HepG2 (cell line): ENCODE measurements around the gene STBD1. TPM values are rescaled to one million over a fixed set of nuclear protein-coding genes. Genes with fewer than 3 reads are reported as not detected.

Source experiments
- ATAC-seq: fragments of 200-7000 bp; cut with Tn5 transposase; 3 replicates; pipeline ENCODE4 v1.9.1; 2020; ENCODE audit warnings: mild to moderate bottlenecking, moderate library complexity
- BruUV-seq: library from RNA; stranded (reverse); fragments of 400-500 nt; replicated peaks from 2 replicates; lab custom pipeline; 2021; lab: Mats Ljungman, UMichigan
- CTCF ChIA-PET: fragments of 300-600 bp; formaldehyde crosslinking; extraction: SDS; loops from one replicate; lab custom pipeline; 2021; ENCODE audit warnings: low total read pairs, inconsistent platforms, low intra/inter-chr PET ratio; lab: Yijun Ruan, JAX
- POLR2A ChIA-PET: fragments of 350-600 bp; sonication (Branson Sonifier 250); formaldehyde crosslinking; loops from one replicate; lab custom pipeline; 2020; ENCODE audit warnings: antibody characterized with exemption, inconsistent platforms; lab: Yijun Ruan, JAX
- DNase-seq: peaks from one replicate; pipeline ENCODE4 v3.0.0-alpha.2; 2015; ENCODE audit warnings: low spot score
- FAIRE-seq: peaks from 3 replicates; lab custom pipeline; 2011; peaks lifted over from hg19 to GRCh38; lab: Jason Lieb, UNC
- H2AFZ ChIP-seq: one replicate; pipeline ENCODE4 v1.6.1; 2011; ENCODE audit warnings: low read length, inconsistent platforms
- H3K27ac ChIP-seq: fragments of 300-600 bp; 3 replicates; pipeline ENCODE4 v1.8.0; 2011; ENCODE audit warnings: mixed run types, mild to moderate bottlenecking, mixed read lengths, low read length, inconsistent platforms; ENCODE audit not compliant: insufficient read depth; ENCODE audit errors: extremely low read length
- H3K27me3 ChIP-seq, 2 experiments: fragments of 200-600 bp in 1 of 2; 2 replicates in 1 of 2; 3 replicates in 1 of 2; pipeline versions ENCODE4 v1.6.0 to v1.8.0; 2011; ENCODE audit warnings: low read length in 2 of 2, mild to moderate bottlenecking in 2 of 2, moderate library complexity in 2 of 2, inconsistent platforms in 1 of 2; ENCODE audit not compliant: insufficient read depth in 2 of 2, control insufficient read depth in 1 of 2
- H3K36me3 ChIP-seq, 2 experiments: fragments of 200-600 bp in 1 of 2; replicated peaks in 1 of 2; 2 replicates in 1 of 2; 3 replicates in 1 of 2; pipeline versions ENCODE4 v1.5.1 to v1.8.0; 2011; ENCODE audit warnings: low read length in 2 of 2, inconsistent platforms in 1 of 2; ENCODE audit not compliant: insufficient read depth in 2 of 2, control insufficient read depth in 1 of 2
- H3K4me1 ChIP-seq: 2 replicates; pipeline ENCODE4 v1.5.1; 2012; ENCODE audit warnings: low read length, inconsistent platforms; ENCODE audit not compliant: insufficient read depth
- H3K4me2 ChIP-seq: 2 replicates; pipeline ENCODE4 v1.6.0; 2011; ENCODE audit warnings: low read depth, low read length, inconsistent platforms
- H3K4me3 ChIP-seq, 3 experiments: fragments of 200-600 bp in 1 of 3; sonication (generic), shearing (Covaris generic) in 1 of 3; replicated peaks in 1 of 3; 2 replicates each; pipeline ENCODE4 v1.5.1; 2011 to 2016; ENCODE audit warnings: low read length in 3 of 3, inconsistent platforms in 2 of 3, low read depth in 2 of 3, mild to moderate bottlenecking in 2 of 3, control low read depth in 1 of 3, mixed read lengths in 1 of 3; ENCODE audit not compliant: insufficient read depth in 1 of 3
- H3K79me2 ChIP-seq: one replicate; pipeline ENCODE4 v1.6.1; 2011; ENCODE audit warnings: low read length, inconsistent platforms; ENCODE audit not compliant: insufficient read depth
- H3K9ac ChIP-seq: 2 replicates; pipeline ENCODE4 v1.6.0; 2011; ENCODE audit warnings: mild to moderate bottlenecking, low read depth, low read length, inconsistent platforms; ENCODE audit not compliant: insufficient read depth
- H3K9me3 ChIP-seq: 2 replicates; pipeline ENCODE4 v1.5.1; 2012; ENCODE audit warnings: mild to moderate bottlenecking, low read length
- H4K20me1 ChIP-seq: 2 replicates; pipeline ENCODE4 v1.6.0; 2011; ENCODE audit warnings: inconsistent platforms, mild to moderate bottlenecking, low read length, moderate library complexity; ENCODE audit not compliant: insufficient read depth
- CCDC6 ChIP-seq: sonication (generic); formaldehyde crosslinking; IDR thresholded peaks from 2 replicates; pipeline ENCODE4 v1.8.1; 2022; ENCODE audit warnings: mild to moderate bottlenecking, missing genetic modification reagents, moderate library complexity
- DPF2 ChIP-seq: sonication (generic); formaldehyde crosslinking; IDR thresholded peaks from 2 replicates; pipeline ENCODE4 v1.4.0; 2020; ENCODE audit warnings: mild to moderate bottlenecking, low read depth, missing genetic modification reagents, borderline replicate concordance
- DRAP1 ChIP-seq: IDR thresholded peaks from 2 replicates; pipeline ENCODE4 v1.6.1; 2016; ENCODE audit warnings: missing genetic modification reagents, missing compliant biosample characterization
- HNRNPL ChIP-seq: fragments of 200-400 bp; formaldehyde crosslinking; IDR thresholded peaks from 2 replicates; pipeline ENCODE4 v1.6.1; 2017; ENCODE audit warnings: mild to moderate bottlenecking, low read depth, low read length
- HNRNPUL1 ChIP-seq: fragments of 200-400 bp; formaldehyde crosslinking; IDR thresholded peaks from 2 replicates; pipeline ENCODE4 v1.6.1; 2017; ENCODE audit warnings: low read depth, mild to moderate bottlenecking, low read length, moderate library complexity
- JUNB ChIP-seq: sonication (generic); formaldehyde crosslinking; IDR thresholded peaks from 2 replicates; pipeline ENCODE4 v1.8.0; 2022; ENCODE audit warnings: missing genetic modification reagents, mild to moderate bottlenecking, borderline replicate concordance
- MLXIP ChIP-seq: sonication (generic); formaldehyde crosslinking; IDR thresholded peaks from 2 replicates; pipeline ENCODE4 v1.9.0; 2021; ENCODE audit warnings: missing genetic modification reagents, borderline replicate concordance
- PRPF4 ChIP-seq: fragments of 200-400 bp; formaldehyde crosslinking; IDR thresholded peaks from 2 replicates; pipeline ENCODE4 v1.6.1; 2016; ENCODE audit warnings: low read length, low read depth; ENCODE audit not compliant: poor library complexity, severe bottlenecking
- TAF15 ChIP-seq: fragments of 200-400 bp; formaldehyde crosslinking; IDR thresholded peaks from one replicate; pipeline ENCODE4 v1.6.1; 2018; ENCODE audit warnings: mild to moderate bottlenecking, low read depth, low read length; ENCODE audit not compliant: poor library complexity, severe bottlenecking
- U2AF2 ChIP-seq: fragments of 200-400 bp; formaldehyde crosslinking; IDR thresholded peaks from 2 replicates; pipeline ENCODE4 v1.6.1; 2017; ENCODE audit warnings: low read depth, mild to moderate bottlenecking, low read length
- ZMYM2 ChIP-seq: sonication (generic); formaldehyde crosslinking; IDR thresholded peaks from 2 replicates; pipeline ENCODE4 v1.8.0; 2022; ENCODE audit warnings: mild to moderate bottlenecking, missing genetic modification reagents
- ZNF224 ChIP-seq: sonication (generic); formaldehyde crosslinking; IDR thresholded peaks from 2 replicates; pipeline ENCODE4 v1.5.0; 2020; ENCODE audit warnings: mild to moderate bottlenecking, missing genetic modification reagents
- ZNF296 ChIP-seq: sonication (generic); formaldehyde crosslinking; conservative IDR thresholded peaks from 2 replicates; pipeline ENCODE4 v1.5.0; 2020; ENCODE audit warnings: mild to moderate bottlenecking, missing genetic modification reagents
- ZNF746 ChIP-seq: sonication (generic); formaldehyde crosslinking; IDR thresholded peaks from 2 replicates; pipeline ENCODE4 v1.8.0; 2022; ENCODE audit warnings: mild to moderate bottlenecking, missing genetic modification reagents
- ZNF776 ChIP-seq: sonication (generic); formaldehyde crosslinking; IDR thresholded peaks from 2 replicates; pipeline ENCODE4 v1.4.0; 2020; ENCODE audit warnings: mild to moderate bottlenecking, missing genetic modification reagents
- WGBS: methylation state at CpG from one replicate; pipeline ENCODE4 v1.1.6; 2017; ENCODE audit warnings: low lambda C conversion rate; 5-methylcytosine and 5-hydroxymethylcytosine counted together
- in situ Hi-C: cut with HindIII; loops from 2 replicates; pipeline ENCODE4 v1.10.0; 2017; ENCODE audit warnings: low pct_unique_long_range_greater_than_20kb; ENCODE audit not compliant: extremely low pct_ligation_motif_present
- intact Hi-C: fragments of 100-400 bp; cut with micrococcal nuclease; formaldehyde crosslinking; loops from one replicate; pipeline ENCODE4 v1.10.0; 2022; ENCODE audit not compliant: unreplicated experiment
- polyA plus RNA-seq, 8 experiments: library from polyadenylated mRNA; depleted of rRNA in 3 of 8; stranded (reverse) in 7 of 8; unstranded in 1 of 8; fragments of >200 nt; fragmentation: Illumina TruSeq in 4 of 8; extraction: Trizol in 4 of 8; gene quantifications; 2 replicates each; pipeline versions ENCODE4 v1.2.1 to v1.2.3, GENCODE V29; 2011 to 2016; ENCODE audit warnings: low read depth in 4 of 8, missing spikeins in 1 of 8, mixed read lengths in 1 of 8; ENCODE audit not compliant: insufficient read depth in 1 of 8
- total RNA-seq, 5 experiments: library from RNA; depleted of rRNA; stranded (reverse); fragments of >200 nt; fragmentation: Illumina TruSeq; extraction: Trizol; gene quantifications; 2 replicates each; pipeline ENCODE4 v1.2.3, GENCODE V29; 2016; ENCODE audit warnings: low read depth in 1 of 5

STBD1 gene
- total and polyA plus RNA-seq, 2 of the 13 experiments (the other 11 are each of a cell fraction or from before 2014, with no cell fraction given) = 2.8 to 4.3 TPM

GRCh38 chr4:76282941-76283689, 23.4 kb upstream of the STBD1 start:
- H3K27me3 ChIP-seq = no peaks in the 10 kb centered on the region; a peak in 1 of 5 replicates
- FAIRE-seq = no peak
- POLR2A ChIA-PET = no interaction called here
- no peaks in the 10 kb centered on the region for H4K20me1 ChIP-seq
- no peak for ATAC-seq
- intact Hi-C loops (no loop called here), in situ Hi-C loops (no loop called here)
- TF ChIP-seq U2AF2 = no peak
- 32% methylated on average over 6 of the region's 6 CpGs for WGBS
- CTCF ChIA-PET = no interaction called here
- no peak overlapping the region for H3K27ac ChIP-seq
- H3K36me3 ChIP-seq = no peaks in the 10 kb centered on the region
- no peak overlapping the region for H3K4me3 ChIP-seq
- H3K79me2 ChIP-seq = no peaks in the 10 kb centered on the region
- peaks cover 23% of the 10 kb centered on the region for H3K4me1 ChIP-seq
- H3K4me2 ChIP-seq = no peak overlapping the region
- no TSS peak for BruUV-seq
- DNase-seq = no peak
- no peak overlapping the region for H3K9ac ChIP-seq
- no peak overlapping the region for H2AFZ ChIP-seq
- H3K9me3 ChIP-seq = no peaks in the 10 kb centered on the region

GRCh38 chr4:76283900-76284299, 22.6 kb upstream of the STBD1 start:
- no TSS peak for BruUV-seq
- ChIA-PET CTCF (no interaction called here), POLR2A (no interaction called here)
- H3K4me1 ChIP-seq = peaks cover 15% of the 10 kb centered on the region
- no peak overlapping the region for H3K4me3 ChIP-seq
- no peaks in the 10 kb centered on the region for H3K36me3 ChIP-seq
- H2AFZ ChIP-seq = no peak overlapping the region
- TF ChIP-seq DRAP1 (no peak), ZNF224 (CRISPR knock-in tag) (no peak), MLXIP (CRISPR knock-in tag) (no peak), ZNF776 (no peak), HNRNPUL1 (no peak), JUNB (CRISPR knock-in tag) (no peak), PRPF4 (no peak), ZNF746 (CRISPR knock-in tag) (no peak), CCDC6 (CRISPR knock-in tag) (no peak), ZNF296 (CRISPR knock-in tag) (no peak), HNRNPL (no peak), ZMYM2 (CRISPR knock-in tag) (no peak), DPF2 (CRISPR knock-in tag) (no peak), TAF15 (no peak)
- no peak overlapping the region for H3K27ac ChIP-seq
- intact Hi-C loops = no loop called here
- in situ Hi-C loops = no loop called here
- ATAC-seq = no peak
- no peak for DNase-seq
- no peak overlapping the region for H3K4me2 ChIP-seq
- H3K79me2 ChIP-seq = no peaks in the 10 kb centered on the region
- H4K20me1 ChIP-seq = no peaks in the 10 kb centered on the region
- FAIRE-seq = no peak
- H3K27me3 ChIP-seq = no peaks in the 10 kb centered on the region; a peak in 1 of 5 replicates
- H3K9me3 ChIP-seq = no peaks in the 10 kb centered on the region
- WGBS = 54% methylated on average over 4 of the region's 4 CpGs
- H3K9ac ChIP-seq = no peak overlapping the region
